Keratinocyte (primary cell): ENCODE results near the gene PDGFB. TPM values are rescaled to one million over a fixed set of nuclear protein-coding genes. Genes with fewer than 3 reads are reported as not detected.

Experiments
- DNase-seq: peaks from one replicate; pipeline ENCODE4 v3.0.0-alpha.2; 2011; ENCODE audit warnings: low read depth, missing footprints, low spot score
- FAIRE-seq: peaks from 2 replicates; lab custom pipeline; 2011; peaks lifted over from hg19 to GRCh38; lab: Jason Lieb, UNC
- H2AFZ ChIP-seq: 2 replicates; pipeline ENCODE4 v1.6.0; 2012; ENCODE audit warnings: low read length, control low read depth, inconsistent platforms; ENCODE audit not compliant: control insufficient read depth
- H3K27ac ChIP-seq: 2 replicates; pipeline ENCODE4 v1.5.1; 2011; ENCODE audit warnings: low read length; ENCODE audit not compliant: control insufficient read depth, insufficient read depth
- H3K27me3 ChIP-seq: 3 replicates; pipeline ENCODE4 v1.6.0; 2011; ENCODE audit warnings: low read length; ENCODE audit not compliant: control insufficient read depth, insufficient read depth; ENCODE audit errors: extremely low read depth
- H3K36me3 ChIP-seq, 2 experiments: 2 replicates in 1 of 2; 3 replicates in 1 of 2; pipeline ENCODE4 v1.5.1; 2011; ENCODE audit warnings: low read length in 2 of 2, mild to moderate bottlenecking in 1 of 2; ENCODE audit not compliant: control insufficient read depth in 2 of 2, insufficient read depth in 2 of 2; ENCODE audit errors: extremely low read depth in 1 of 2
- H3K4me1 ChIP-seq: 3 replicates; pipeline ENCODE4 v1.5.1; 2011; ENCODE audit warnings: low read length; ENCODE audit not compliant: control insufficient read depth, insufficient read depth; ENCODE audit errors: extremely low read depth
- H3K4me2 ChIP-seq: 3 replicates; pipeline ENCODE4 v1.6.0; 2011; ENCODE audit warnings: low read depth, low read length; ENCODE audit not compliant: control insufficient read depth, insufficient read depth; ENCODE audit errors: extremely low read depth
- H3K4me3 ChIP-seq, 3 experiments: fragments of 200-600 bp in 1 of 3; sonication (generic) in 1 of 3; 2 replicates in 2 of 3; 3 replicates in 1 of 3; pipeline ENCODE4 v1.5.1; 2011 to 2016; ENCODE audit warnings: low read length in 3 of 3, mild to moderate bottlenecking in 3 of 3, control low read depth in 2 of 3, inconsistent platforms in 1 of 3, low read depth in 1 of 3, mixed read lengths in 1 of 3, mixed run types in 1 of 3, moderate library complexity in 1 of 3; ENCODE audit not compliant: control insufficient read depth in 2 of 3, insufficient read depth in 2 of 3; ENCODE audit errors: extremely low read depth in 1 of 3
- H3K79me2 ChIP-seq: 2 replicates; pipeline ENCODE4 v1.6.0; 2012; ENCODE audit warnings: low read length; ENCODE audit not compliant: control insufficient read depth, insufficient read depth
- H3K9ac ChIP-seq: 3 replicates; pipeline ENCODE4 v1.6.0; 2011; ENCODE audit warnings: low read length; ENCODE audit not compliant: control insufficient read depth, insufficient read depth; ENCODE audit errors: extremely low read depth
- H3K9me1 ChIP-seq: 3 replicates; pipeline ENCODE4 v1.6.0; 2011; ENCODE audit warnings: low read length; ENCODE audit not compliant: control insufficient read depth, insufficient read depth; ENCODE audit errors: extremely low read depth
- H3K9me3 ChIP-seq: 2 replicates; pipeline ENCODE4 v1.5.1; 2012; ENCODE audit warnings: low read depth, low read length; ENCODE audit not compliant: control insufficient read depth
- H4K20me1 ChIP-seq: 3 replicates; pipeline ENCODE4 v1.6.0; 2011; ENCODE audit warnings: low read length; ENCODE audit not compliant: control insufficient read depth, insufficient read depth; ENCODE audit errors: extremely low read depth
- EZH2 ChIP-seq: IDR thresholded peaks from one replicate; pipeline ENCODE4 v1.6.1; 2012; ENCODE audit warnings: inconsistent platforms, mild to moderate bottlenecking, low read length, moderate library complexity
- dilution Hi-C: fragments of 300-500 bp; cut with MboI; formaldehyde crosslinking; loops from one replicate; pipeline ENCODE4 v1.7.0; 2020; ENCODE audit warnings: low sequenced_read_pairs; ENCODE audit not compliant: extremely low pct_ligation_motif_present
- polyA plus RNA-seq, 5 experiments: library from polyadenylated mRNA; depleted of rRNA in 3 of 5; stranded (reverse) in 3 of 5; stranded (forward) in 1 of 5; unstranded in 1 of 5; fragments of >200 nt; gene quantifications; 1 replicate in 1 of 5; 2 replicates in 3 of 5; 3 replicates in 1 of 5; pipeline versions ENCODE4 v1.2.1 to v1.2.3, GENCODE V29; 2011 to 2012; ENCODE audit warnings: missing spikeins in 2 of 5, low read depth in 1 of 5, low replicate concordance in 1 of 5
- TF ChIP-seq, protein P1 (sequence below), 3 experiments: IDR thresholded peaks in 1 of 3; conservative IDR thresholded peaks in 1 of 3; optimal IDR thresholded peaks in 1 of 3; 2 replicates in 2 of 3; 3 replicates in 1 of 3; pipeline versions ENCODE3 to v1.5.1; 2011; ENCODE audit warnings: low read length in 3 of 3, mild to moderate bottlenecking in 3 of 3, moderate library complexity in 2 of 3, control low read depth in 1 of 3, inconsistent platforms in 1 of 3; ENCODE audit not compliant: insufficient read depth in 2 of 3; ENCODE audit errors: extremely low read depth in 1 of 3

The PDGFB gene
- polyA plus RNA-seq, 1 donor (not counting 4 experiments of a cell fraction or from before 2014, with no cell fraction given), result 6.0 TPM

GRCh38 chr22:39232246-39232645 lies 12.5 kb downstream of the PDGFB start:
- no peaks in the 10 kb centered on the region for H4K20me1 ChIP-seq
- no peaks in the 10 kb centered on the region for H3K9me3 ChIP-seq
- H3K4me3 ChIP-seq, result no peak overlapping the region
- no peaks in the 10 kb centered on the region for H3K9me1 ChIP-seq
- H3K36me3 ChIP-seq, result peaks cover 16 to 19% of the 10 kb centered on the region in 2 experiments
- H3K27ac ChIP-seq, result no peak overlapping the region
- TF ChIP-seq EZH2, result no peak
- TF ChIP-seq, protein P1, sequence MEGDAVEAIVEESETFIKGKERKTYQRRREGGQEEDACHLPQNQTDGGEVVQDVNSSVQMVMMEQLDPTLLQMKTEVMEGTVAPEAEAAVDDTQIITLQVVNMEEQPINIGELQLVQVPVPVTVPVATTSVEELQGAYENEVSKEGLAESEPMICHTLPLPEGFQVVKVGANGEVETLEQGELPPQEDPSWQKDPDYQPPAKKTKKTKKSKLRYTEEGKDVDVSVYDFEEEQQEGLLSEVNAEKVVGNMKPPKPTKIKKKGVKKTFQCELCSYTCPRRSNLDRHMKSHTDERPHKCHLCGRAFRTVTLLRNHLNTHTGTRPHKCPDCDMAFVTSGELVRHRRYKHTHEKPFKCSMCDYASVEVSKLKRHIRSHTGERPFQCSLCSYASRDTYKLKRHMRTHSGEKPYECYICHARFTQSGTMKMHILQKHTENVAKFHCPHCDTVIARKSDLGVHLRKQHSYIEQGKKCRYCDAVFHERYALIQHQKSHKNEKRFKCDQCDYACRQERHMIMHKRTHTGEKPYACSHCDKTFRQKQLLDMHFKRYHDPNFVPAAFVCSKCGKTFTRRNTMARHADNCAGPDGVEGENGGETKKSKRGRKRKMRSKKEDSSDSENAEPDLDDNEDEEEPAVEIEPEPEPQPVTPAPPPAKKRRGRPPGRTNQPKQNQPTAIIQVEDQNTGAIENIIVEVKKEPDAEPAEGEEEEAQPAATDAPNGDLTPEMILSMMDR (optimal IDR thresholded peaks at IDR 0.05 in 1 of 3, IDR thresholded peaks at IDR 0.05 in 1 of 3, conservative IDR thresholded peaks at IDR 0.05 in 1 of 3; ENCODE audit: extremely low read depth in 1 of 3, insufficient read depth in 2 of 3, low read length in 3 of 3), result no peak
- dilution Hi-C loops, result no loop called here
- H3K27me3 ChIP-seq, result no peaks in the 10 kb centered on the region
- DNase-seq (no peak), FAIRE-seq (no peak)
- H3K4me2 ChIP-seq, result no peak overlapping the region
- peaks cover 4% of the 10 kb centered on the region for H3K79me2 ChIP-seq
- no peak overlapping the region for H3K9ac ChIP-seq
- H3K4me1 ChIP-seq, result peaks cover 21% of the 10 kb centered on the region
- H2AFZ ChIP-seq, result no peak overlapping the region

GRCh38 chr22:39231197-39231950 lies 13.4 kb downstream of the PDGFB start:
- H3K4me1 ChIP-seq, result peaks cover 12% of the 10 kb centered on the region

More at GRCh38 chr22:39231197-39231950, 13.4 kb downstream of the PDGFB start:
- H3K79me2 ChIP-seq, result no peaks in the 10 kb centered on the region
- H3K27ac ChIP-seq, result no peak overlapping the region
- H3K9me3 ChIP-seq, result no peaks in the 10 kb centered on the region
- H3K4me3 ChIP-seq, result no peak overlapping the region
- no peaks in the 10 kb centered on the region for H4K20me1 ChIP-seq
- FAIRE-seq (no peak), DNase-seq (no peak)
- peaks cover 16 to 19% of the 10 kb centered on the region in 2 experiments for H3K36me3 ChIP-seq
- H3K9ac ChIP-seq, result no peak overlapping the region
- H3K9me1 ChIP-seq, result no peaks in the 10 kb centered on the region
- H2AFZ ChIP-seq, result no peak overlapping the region
- no peak overlapping the region for H3K4me2 ChIP-seq
- no peaks in the 10 kb centered on the region for H3K27me3 ChIP-seq
- TF ChIP-seq EZH2, result no peak
- TF ChIP-seq, protein P1 (optimal IDR thresholded peaks at IDR 0.05 in 1 of 3, IDR thresholded peaks at IDR 0.05 in 1 of 3, conservative IDR thresholded peaks at IDR 0.05 in 1 of 3; ENCODE audit: extremely low read depth in 1 of 3, insufficient read depth in 2 of 3, low read length in 3 of 3), result no peak
- dilution Hi-C loops, result no loop called here
